Endothelial cell (in vitro differentiated cells): ENCODE results near the gene APBA2. TPM values are rescaled to one million over a fixed set of nuclear protein-coding genes. Genes with fewer than 3 reads are reported as not detected.

Experiments used
- DNase-seq: peaks from one replicate; pipeline ENCODE4 v3.0.0; 2021; ENCODE audit warnings: low spot score
- H3K27ac Mint-ChIP-seq: one replicate; pipeline ENCODE4 v1.8.0; 2021; ENCODE audit warnings: mixed read lengths, inconsistent platforms; ENCODE audit not compliant: unreplicated experiment
- H3K27me3 Mint-ChIP-seq: one replicate; pipeline ENCODE4 v1.8.0; 2021; ENCODE audit warnings: mild to moderate bottlenecking, moderate library complexity, mixed read lengths, inconsistent platforms; ENCODE audit not compliant: unreplicated experiment
- H3K36me3 Mint-ChIP-seq: one replicate; pipeline ENCODE4 v1.8.0; 2021; ENCODE audit warnings: mild to moderate bottlenecking, low read depth, mixed read lengths, inconsistent platforms; ENCODE audit not compliant: unreplicated experiment
- H3K4me1 Mint-ChIP-seq: one replicate; pipeline ENCODE4 v1.8.0; 2021; ENCODE audit warnings: mild to moderate bottlenecking, mixed read lengths, inconsistent platforms; ENCODE audit not compliant: unreplicated experiment
- H3K4me3 Mint-ChIP-seq: one replicate; pipeline ENCODE4 v1.8.0; 2021; ENCODE audit warnings: mild to moderate bottlenecking, mixed read lengths, inconsistent platforms; ENCODE audit not compliant: unreplicated experiment
- H3K9me3 Mint-ChIP-seq: one replicate; pipeline ENCODE4 v1.8.0; 2021; ENCODE audit warnings: mixed read lengths, inconsistent platforms; ENCODE audit not compliant: unreplicated experiment
- total RNA-seq: library from RNA; stranded (reverse); fragmentation: NEBNext Ultra II Directional; extraction: Animal tissue kit (Norgen Biotek cat#: 25700); gene quantifications from one replicate; pipeline ENCODE4 v1.2.1, GENCODE V29; 2021; ENCODE audit not compliant: unreplicated experiment
- TF ChIP-seq, protein P1 (sequence below): fragments of 200-600 bp; sonication (generic); IDR thresholded peaks from one replicate; pipeline ENCODE4 v1.5.0; 2021; ENCODE audit warnings: antibody characterized with exemption; ENCODE audit not compliant: unreplicated experiment

The APBA2 gene
- total RNA-seq, 1 donor from 2014 or later, result 33.1 TPM

DNA sequence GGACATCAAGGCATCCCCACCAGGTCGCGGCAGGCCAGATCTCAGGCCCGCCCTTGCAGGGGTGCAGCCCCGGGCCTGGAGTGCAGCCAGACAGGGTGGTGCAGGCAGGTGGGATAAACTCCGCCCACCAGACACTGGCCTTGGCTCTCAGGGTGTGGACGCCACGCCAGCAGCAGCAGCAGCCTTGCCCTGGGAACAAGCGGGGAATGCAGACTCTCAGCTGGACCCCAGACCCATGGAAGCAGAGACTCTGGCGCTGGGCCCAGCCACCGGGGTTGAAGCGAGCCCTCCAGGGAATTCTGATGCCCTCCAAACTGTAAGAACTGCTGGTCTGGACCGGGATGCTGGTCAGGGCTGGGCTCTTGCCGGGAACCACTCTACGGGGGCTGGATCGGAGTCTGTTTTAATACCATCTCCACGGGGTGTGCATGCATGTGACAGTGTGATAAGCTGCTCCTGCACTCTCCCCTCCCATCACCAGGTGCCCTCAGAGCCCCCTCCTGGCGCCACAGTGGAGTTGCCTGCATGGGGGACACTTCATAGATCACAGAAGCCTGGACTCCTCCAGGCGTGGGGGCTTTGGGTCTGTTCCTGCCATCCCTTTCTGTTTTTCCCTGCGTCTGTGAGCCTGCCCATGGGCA, 241.2 kb downstream of the APBA2 start:
- Mint-ChIP-seq H3K27me3 (peaks cover 2% of the 10 kb centered on the region), H3K4me1 (peaks cover 4% of the 10 kb centered on the region), H3K9me3 (no peaks in the 10 kb centered on the region), H3K4me3 (no peak overlapping the region), H3K36me3 (no peaks in the 10 kb centered on the region), H3K27ac (no peak overlapping the region)
- peak; percentile 30 for DNase-seq
- TF ChIP-seq, protein P1, sequence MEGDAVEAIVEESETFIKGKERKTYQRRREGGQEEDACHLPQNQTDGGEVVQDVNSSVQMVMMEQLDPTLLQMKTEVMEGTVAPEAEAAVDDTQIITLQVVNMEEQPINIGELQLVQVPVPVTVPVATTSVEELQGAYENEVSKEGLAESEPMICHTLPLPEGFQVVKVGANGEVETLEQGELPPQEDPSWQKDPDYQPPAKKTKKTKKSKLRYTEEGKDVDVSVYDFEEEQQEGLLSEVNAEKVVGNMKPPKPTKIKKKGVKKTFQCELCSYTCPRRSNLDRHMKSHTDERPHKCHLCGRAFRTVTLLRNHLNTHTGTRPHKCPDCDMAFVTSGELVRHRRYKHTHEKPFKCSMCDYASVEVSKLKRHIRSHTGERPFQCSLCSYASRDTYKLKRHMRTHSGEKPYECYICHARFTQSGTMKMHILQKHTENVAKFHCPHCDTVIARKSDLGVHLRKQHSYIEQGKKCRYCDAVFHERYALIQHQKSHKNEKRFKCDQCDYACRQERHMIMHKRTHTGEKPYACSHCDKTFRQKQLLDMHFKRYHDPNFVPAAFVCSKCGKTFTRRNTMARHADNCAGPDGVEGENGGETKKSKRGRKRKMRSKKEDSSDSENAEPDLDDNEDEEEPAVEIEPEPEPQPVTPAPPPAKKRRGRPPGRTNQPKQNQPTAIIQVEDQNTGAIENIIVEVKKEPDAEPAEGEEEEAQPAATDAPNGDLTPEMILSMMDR, result no peak

DNA sequence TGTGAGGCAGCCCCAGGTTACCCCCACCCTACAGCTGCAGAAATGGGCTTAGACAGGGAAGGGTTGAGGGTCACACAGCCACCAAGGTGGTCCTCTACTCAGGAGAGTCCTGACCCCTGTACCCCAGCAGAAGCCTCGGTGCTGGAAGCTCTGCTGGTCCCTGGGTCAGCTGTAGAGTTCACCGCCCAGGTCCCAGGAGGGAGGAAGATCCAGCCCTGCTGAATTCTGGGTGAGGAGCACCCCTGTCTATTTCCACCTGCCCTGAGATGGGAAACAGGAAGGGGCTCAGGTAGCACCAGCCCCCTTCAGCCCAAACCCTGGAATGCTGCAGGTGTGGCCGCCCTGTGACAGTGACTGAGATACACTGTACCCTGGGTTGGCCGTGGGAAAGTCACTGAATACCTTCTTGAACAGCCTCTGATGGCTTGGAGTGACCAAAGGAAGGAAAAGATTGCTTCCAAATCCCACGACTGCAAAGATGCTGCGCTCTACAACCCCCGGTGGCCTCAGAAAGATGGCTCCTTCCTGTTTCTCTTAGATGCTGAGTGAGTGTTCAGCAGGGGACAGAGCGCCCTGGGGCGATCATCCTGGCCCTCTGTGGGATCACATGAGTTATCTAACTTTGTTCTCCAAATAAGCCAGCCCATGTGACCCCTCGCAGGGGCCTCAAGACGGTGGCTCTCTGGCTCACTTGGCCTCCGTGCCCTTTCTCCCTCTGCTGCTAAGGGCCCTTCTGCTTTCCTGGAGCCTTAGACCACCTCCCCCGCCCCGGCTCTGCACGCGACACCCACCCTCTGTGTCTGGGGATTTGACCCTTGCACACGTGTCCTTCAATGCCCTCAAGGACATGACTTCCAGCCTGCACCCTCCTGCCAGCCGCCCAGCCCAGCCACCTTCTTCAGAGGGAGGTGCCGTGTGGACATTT, 242.0 kb downstream of the APBA2 start:
- peaks cover 2% of the 10 kb centered on the region for H3K27me3 Mint-ChIP-seq

DNA sequence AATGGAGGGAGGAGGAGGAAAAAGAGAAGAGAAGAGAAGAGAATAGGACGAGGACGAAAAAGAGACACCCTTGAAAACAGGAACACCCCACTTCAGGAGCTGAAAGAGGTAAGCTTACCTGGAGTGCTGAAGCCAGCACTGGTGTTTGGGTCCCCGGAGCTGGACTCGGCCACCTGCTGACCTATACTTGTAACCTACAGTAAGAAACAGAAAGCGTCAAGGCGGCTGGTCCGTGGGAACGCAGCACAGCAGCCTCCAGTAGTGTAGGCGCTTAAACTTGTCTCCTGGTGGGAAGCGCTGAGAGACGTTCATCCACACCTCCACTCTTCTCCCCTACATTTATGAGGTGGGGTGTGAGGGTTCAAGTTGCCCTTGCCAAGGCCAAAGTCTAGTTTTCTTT, 242.9 kb downstream of the APBA2 start:
- Mint-ChIP-seq H3K4me3 (no peak overlapping the region), H3K4me1 (no peaks in the 10 kb centered on the region), H3K36me3 (peaks cover under 1% of the 10 kb centered on the region), H3K9me3 (no peaks in the 10 kb centered on the region), H3K27me3 (peaks cover 5% of the 10 kb centered on the region), H3K27ac (peak overlapping the region; percentile 22)
- TF ChIP-seq, protein P1, result no peak
- no peak for DNase-seq

More for the DNA sequence above, 242.0 kb downstream of the APBA2 start:
- H3K9me3 Mint-ChIP-seq, result no peaks in the 10 kb centered on the region
- H3K27ac Mint-ChIP-seq, result no peak overlapping the region
- H3K36me3 Mint-ChIP-seq, result no peaks in the 10 kb centered on the region
- peaks cover 2% of the 10 kb centered on the region for H3K4me1 Mint-ChIP-seq
- no peak overlapping the region for H3K4me3 Mint-ChIP-seq
- no peak for DNase-seq
- TF ChIP-seq, protein P1, result no peak

- H3K4me1 Mint-ChIP-seq, result no peaks in the 10 kb centered on the region
- DNase-seq, result no peak
- no peaks in the 10 kb centered on the region for H3K9me3 Mint-ChIP-seq
- no peak overlapping the region for H3K27ac Mint-ChIP-seq
- peaks cover 4% of the 10 kb centered on the region for H3K36me3 Mint-ChIP-seq
- peaks cover 7% of the 10 kb centered on the region for H3K27me3 Mint-ChIP-seq
- no peak overlapping the region for H3K4me3 Mint-ChIP-seq
- TF ChIP-seq, protein P1, result no peak
Observed at GRCh38 chr15:29129221-29129620, 243.4 kb downstream of the APBA2 start.

DNA sequence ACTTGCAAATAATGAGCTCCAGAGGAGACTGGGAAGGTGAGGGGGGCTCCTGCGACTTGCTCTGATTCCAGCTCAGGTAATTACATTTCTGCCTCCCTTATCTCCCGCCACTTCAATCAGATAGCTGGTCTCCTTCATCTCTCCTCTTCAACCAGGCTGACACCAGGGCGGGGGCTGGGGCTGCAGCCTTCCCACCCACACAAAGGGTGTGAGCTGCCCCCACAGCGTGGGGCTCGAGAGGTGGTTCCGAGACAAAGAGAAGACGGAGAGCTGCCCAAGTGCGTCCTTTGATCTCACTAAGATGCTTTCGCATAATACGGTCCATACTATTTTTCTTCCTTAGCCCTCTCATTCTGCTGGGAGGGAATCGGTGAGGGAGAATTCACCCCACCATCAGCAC, 244.2 kb downstream of the APBA2 start:
- peaks cover 7% of the 10 kb centered on the region for H3K27me3 Mint-ChIP-seq
- H3K4me3 Mint-ChIP-seq, result no peak overlapping the region
- H3K4me1 Mint-ChIP-seq, result no peaks in the 10 kb centered on the region
- H3K36me3 Mint-ChIP-seq, result peaks cover 4% of the 10 kb centered on the region
- H3K9me3 Mint-ChIP-seq, result no peaks in the 10 kb centered on the region
- no peak overlapping the region for H3K27ac Mint-ChIP-seq
- no peak for DNase-seq
- TF ChIP-seq, protein P1, result no peak
